Hematopoietic multipotent progenitor cell treated with erythropoietin and hydrocortisone succinate and interleukin-3 and kit ligand, for 6 days (in vitro differentiated cells): ENCODE measurements around the gene MRPS25.

Experiments used
- DNase-seq: peaks from one replicate; pipeline ENCODE4 v3.0.0-alpha.2; 2015

Gene MRPS25

DNA sequence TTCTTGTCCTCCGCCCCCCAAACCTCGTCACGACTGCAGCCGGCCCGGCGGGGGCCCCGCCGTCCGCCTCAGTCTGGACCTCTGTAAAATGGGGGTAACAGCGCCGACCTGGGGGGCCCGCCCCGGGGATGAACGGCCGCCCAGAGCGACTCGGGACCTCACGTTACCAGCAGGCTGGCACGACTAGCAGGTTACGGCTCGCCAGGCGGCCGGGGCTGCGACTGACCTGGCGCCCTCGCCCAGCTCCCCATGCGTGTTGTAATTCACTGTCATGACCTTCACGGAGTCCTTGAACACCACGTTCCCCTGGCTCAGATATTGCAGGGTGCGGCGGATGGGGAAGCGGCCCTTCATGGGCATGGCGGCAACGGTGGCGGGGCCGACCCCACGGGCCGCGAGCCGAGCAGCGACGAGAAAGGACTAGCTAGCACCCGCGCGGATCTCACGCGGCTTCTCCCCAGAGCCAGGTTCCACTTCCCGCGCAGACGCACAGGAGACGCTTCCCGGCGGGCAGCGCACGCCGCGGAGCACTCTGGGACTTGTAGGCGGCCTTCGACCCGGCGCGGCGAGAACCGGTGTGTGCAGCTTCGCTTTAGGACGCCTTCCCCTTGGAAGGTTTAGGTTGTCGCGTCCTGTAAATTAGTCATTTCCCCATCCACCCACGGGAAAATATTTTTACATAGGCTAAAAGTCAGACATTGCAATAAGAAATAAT lies at the start of gene MRPS25:
Gene MRPS25 (minus strand): TSS at position 481 of the 715 bp plus-strand sequence. CDS start 121 bp downstream, at position 360.
- DNase-seq = peak; percentile 95

DNA sequence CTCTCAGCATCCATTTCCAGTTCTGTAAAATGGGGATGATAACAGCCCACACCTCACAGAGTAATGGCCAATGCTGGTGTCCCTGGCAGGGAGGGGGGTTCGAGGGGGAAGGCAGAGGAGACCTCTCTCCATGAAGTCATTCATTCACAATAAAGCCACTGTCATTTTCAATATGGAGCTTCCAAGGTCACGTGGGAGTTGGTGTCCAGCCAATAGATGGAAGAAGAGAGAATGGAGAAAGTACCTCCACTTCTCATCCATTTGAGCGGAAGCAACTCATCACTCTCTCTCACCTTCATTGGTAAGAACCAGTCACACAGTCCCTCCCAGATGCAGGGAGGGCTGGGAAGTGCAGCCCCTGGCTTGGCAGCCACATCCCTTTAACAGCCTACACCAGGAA lies 48.8 kb upstream of the MRPS25 start:
- DNase-seq = no peak

DNA sequence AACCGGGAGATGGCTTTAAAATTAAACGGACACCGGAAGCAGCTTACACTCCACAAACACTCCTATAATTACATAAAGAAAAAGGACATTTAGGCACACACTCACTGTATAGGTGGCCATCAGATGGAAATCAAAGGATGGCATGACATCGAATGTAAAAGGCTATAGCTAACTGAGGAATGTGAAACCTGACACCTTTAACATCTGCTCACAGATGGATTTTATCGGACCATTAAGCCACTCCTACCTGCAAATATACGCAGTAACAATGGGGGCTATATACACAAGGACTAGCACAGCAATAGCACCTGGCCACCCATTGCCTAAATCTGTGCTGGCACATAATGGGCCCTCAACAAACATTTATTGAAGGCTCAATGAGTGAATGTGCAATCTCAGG lies 48.4 kb upstream of the MRPS25 start:
- no peak for DNase-seq

DNA sequence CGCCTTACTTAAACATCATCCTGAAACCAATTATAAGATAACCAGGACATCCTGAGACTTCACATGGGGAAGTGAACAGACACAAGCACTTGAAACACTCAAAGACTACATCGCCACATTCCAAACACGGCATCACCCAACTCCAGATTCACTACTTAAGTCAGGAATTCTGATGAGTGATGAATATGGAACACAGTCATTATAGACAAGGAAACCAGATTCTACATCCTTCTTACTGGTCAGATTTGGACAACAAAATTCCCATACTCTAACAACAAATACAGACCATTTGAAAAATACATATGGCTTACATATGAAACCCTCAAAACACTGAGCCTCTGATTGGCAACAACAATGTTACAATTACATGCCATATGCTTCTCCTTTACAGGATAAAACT lies 46.9 kb upstream of the MRPS25 start:
- DNase-seq = no peak

DNA sequence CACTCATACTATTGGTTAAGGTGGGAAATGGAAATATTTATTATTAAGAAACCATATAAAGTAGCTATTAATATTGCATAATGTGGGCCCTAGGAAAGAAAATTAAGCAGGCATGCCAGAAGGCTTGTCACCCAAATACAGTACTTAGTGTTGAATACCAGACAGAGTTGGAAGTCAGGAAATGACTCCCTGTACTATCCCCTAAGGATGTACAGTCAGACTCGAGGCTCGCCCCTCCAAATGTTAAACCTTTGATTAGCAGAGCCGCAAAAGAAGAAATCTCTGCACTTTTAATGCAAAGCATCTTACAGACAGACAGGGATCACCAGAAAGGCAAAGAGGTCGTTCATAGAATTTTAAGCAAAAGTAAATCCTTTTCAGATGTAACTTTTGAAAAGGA lies 45.1 kb upstream of the MRPS25 start:
- no peak for DNase-seq

DNA sequence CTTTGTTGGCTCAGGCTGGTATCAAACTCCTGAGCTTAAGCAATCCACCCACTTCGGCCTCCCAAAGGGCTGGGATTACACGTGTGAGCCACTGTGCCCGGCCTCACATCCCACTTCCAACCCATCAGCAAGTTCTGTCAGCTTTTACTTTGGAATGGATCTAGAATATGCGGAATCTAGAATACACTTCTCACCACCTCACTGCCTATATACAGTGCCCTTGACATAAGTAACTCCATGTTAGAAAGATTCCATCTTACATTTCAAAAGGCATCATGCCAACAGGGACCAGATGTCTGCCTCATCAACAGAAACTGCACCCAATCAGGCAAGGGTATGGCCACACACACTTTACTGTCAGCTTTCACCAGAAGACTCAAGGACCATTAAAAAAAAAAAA lies 43.8 kb upstream of the MRPS25 start:
- DNase-seq = no peak

DNA sequence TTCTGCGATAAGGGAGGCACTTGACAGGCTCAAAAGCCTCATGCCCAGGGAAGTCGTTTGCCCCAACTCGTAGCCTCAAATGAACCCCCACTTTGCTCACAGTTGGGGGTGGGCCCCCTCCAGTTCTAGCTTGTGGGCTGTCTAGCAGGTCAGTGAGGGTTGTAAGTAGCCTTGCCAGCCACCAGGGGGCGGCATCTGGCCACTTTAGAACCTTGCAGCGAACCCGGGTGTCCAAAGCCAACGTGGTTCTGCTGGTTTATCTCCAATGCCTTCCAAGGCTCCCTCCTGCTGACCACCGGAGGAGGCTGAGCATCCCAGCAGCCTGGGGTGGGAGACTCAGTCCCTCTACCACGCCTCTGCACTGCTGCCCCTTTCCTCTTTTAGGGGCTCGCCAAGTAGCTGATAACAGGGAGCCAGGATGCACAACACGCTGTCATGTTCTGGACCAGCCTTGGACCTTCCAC lies 43.0 kb upstream of the MRPS25 start:
- peak; percentile 84 for DNase-seq

DNA sequence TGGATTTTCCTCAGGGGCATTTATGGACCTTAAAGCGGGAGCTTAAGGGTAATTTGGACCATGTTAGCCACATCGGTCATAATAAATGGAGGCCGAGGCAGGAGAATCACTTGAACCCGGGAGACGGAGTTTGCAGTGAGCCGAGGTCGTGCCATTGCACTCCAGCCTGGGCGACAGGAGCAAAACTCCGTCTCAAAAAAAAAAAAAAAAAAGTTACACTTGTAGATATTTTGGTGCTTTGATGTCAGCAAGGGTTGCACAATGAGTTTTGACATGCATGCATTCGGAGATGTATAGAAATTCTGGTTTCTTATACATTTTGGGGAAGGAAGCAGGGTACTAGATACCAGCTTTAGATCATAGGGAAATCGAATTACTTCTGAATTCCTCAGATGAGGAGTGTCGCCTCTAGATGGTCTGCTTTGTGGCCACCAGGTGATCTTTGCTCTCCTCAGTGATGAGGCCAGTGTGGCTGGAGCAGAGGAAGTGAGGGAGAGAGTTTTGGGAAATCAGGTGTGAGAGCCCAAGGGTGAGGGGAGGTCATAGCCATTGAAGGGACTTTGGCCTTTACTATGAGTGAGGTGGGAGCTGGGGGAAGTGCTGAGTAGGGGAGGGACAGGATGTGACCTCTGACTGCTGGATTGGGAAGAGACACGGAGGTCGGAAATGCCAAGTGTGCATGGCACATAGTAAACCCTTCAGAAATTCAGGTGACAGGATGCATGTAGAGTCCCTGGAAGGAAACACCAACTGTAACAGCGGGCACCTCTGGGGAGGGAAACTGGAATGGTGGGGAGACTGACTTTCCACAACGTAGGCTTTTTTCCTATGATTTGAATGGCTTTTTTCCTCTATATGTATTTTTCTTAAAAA lies 42.2 kb upstream of the MRPS25 start:
- no peak for DNase-seq

DNA sequence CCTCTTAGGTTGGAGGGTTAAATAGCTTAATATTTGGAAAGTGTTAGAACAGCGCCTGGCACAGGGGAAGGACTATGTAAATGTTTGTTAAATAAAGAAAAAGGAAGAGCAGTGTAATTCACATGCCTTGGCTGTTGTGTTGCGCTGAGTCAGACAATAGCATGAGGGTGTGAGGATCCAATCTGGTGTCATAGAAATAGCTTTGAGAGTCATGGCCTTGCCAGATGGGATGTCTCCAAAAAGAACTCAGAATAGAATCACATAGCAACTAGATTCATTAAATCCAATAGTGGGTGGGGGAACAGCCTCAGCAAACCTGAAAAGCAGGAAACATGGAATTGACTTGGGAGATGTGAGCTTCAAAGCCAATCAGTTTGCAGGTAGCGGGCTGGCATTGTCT lies 37.7 kb upstream of the MRPS25 start:
- no peak for DNase-seq

DNA sequence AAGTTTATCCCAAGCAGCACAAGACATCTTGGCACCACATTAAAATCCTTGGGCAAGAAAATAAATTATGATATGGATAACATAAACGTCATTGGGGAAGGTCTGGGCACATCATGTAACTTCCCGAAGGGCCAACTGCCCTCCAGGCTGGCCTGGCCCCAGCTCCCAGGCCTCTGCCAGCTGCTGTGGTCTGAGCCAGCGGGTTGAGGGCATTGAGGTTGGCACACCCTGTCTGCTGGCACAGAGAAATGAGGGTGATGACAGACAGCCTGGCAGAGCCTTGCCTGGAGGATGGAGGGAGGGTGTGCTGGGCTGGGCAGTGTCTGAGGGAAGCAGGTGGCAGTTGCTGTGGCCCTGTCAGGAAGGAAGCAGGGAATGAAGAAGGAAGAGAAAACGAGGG lies 37.1 kb upstream of the MRPS25 start:
- peak; percentile 43 for DNase-seq

DNA sequence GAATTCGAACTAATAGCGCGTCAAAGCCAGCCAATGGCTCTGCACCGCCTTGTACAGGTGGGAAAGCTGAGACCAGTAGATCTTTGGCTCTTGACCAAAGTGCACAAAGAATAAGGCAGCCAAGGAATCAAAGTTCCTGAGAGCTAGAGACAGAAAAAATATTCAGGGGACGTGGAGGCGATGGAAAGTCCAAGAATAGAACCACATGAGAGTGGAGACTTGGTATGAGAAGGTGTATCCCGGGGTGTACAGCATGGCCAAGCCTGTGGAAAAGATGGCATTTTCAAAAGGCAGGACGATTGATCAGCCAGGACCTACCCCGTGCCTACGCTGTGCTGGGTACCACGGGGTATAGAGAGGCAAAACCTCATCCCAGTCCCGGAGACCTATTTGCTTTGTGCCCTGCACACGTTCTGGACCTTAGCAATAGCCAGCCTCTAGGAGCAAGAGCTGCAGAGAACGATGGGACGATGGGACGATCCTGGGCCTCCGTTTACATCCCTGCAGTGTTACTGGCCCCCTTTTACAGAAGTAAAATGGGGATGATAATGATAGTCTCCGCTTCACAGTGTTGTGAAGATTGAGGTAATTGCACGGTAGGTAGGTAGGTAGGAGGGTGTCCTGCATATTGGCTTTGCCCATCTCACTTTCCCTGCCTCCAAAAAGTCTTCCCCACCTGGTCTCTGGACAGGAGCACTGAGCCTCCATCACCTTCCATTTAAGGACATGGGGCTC lies 34.4 kb upstream of the MRPS25 start:
- DNase-seq = no peak

DNA sequence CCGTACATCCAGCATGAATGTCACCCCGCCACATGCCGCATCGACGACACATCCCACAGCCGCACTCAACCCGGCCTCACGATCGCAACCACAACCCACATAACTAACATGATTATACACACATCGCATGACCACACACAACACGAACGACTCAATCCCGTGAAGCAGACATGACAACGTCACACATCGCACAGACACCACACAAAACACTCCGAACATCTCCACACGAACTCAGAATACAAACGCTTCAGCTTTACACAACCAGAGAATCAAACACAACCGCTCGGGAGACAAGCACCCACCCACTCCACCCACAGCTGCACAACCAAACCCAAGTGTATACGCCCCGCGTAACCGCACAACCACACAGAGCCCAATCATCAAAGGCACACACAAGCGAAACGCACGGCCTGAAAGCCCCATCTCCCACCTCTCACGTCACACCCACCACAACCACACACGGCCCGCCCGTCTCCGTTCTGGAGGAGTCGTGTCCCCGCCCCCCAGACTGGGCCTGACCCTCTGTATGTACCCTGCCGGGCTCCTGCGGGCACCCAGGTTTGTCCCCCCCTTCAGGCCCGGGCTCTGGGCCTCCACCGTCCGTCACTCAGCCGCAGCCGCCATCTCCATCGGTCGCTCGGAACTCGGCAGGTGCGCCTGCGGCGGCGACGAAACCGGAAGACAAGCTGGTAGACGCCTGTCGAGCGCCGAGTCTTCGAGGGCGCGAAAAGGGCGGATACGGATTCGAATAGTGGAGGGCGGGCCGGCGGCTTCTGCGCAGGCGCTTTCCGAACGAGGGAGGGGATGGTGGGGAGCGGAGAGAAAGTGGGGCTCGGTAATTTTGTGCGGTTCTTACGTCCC lies 33.6 kb upstream of the MRPS25 start, which contains the start of gene RBSN:
Gene RBSN (minus strand): TSS at position 646 of the 861 bp plus-strand sequence. CDS start 3,028 bp downstream, outside the sequence.
- DNase-seq = peak; percentile 98

DNA sequence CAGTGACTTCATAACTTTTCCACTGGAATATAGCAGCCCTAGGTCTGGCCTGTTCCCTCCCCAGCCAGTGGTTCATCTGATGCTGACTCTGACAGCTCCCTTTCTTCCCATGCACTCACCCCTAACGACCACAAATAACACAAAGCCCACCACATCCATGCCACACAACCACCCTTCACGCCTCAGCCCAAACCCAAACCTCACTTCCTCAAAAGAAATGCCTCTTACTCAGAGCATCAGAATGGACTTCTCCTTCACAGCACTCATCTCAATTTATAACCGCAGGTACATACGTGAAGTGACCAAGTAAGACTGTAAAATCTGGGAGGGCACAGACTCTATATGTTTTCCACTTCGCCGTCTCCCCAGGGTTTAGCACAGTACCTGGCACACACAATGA lies 32.8 kb upstream of the MRPS25 start:
- peak; percentile 42 for DNase-seq

DNA sequence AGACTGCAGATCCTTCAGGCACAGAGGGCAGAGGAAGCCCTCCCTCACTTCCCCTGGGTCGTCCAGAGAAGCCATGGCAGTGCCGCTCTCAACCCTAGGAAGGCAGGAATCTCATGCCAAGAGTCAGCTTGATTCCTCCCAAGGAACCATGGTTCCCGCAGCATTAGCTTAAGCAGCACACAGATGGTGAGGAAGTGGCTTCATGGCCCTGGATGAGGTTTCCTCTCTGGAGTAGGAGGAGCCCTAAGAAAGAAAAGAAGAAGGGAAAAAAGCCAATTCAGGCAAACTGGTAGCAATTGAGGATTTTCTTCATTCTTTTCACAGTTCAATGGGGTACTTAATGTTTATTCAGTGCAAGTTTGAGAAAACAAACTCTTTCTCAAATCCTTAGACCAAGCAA lies 30.9 kb upstream of the MRPS25 start:
- no peak for DNase-seq

DNA sequence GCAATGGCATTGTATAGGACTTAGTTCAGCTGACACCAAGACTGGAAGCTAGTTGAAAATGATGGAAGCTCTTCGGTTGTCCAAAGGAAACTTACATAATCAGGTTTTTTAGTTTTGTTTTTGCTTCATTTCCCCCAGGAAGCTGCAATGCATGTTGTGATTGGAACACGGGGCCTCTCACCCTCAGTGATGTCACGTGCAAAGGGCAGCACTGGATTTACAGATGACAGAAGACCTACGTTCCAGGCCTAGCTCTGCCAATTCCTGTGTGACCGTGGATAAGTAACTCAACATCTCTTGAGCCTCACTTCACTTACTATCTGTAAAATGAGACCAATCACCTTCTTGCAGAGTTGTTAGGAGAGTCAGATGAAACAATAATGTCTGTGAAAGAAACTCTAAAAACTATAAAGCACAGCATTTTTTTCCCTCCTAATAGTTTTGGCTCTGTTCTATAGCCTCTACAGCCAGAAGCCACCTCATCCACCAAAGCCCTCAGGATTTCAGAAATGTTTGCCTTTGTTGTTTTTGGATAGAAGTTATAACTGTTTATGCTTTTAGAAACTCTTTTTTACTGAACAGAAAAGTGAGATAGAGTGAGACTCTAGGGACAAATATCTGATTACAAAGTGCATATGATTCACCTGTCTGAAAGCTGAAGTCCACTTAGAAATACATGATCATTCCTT lies 29.2 kb upstream of the MRPS25 start:
- DNase-seq = no peak

DNA sequence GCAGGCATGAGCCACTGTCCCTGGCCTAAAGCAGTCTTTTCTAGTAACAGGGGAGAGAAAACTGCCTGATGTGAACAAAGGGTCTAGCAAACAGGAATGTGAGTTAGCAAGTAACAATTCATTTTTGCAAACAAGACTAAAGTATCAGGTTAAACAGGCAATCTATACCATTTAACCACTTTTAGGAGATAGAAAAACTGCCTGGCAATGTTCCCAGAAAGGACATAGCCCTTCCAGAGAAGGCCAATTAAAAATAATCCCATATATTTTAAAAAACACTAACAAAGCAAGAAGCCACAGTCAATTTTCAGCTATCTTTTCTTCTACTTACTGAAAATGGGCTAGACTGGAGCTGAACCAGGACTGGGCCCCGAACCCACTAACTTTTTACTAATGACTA lies 27.6 kb upstream of the MRPS25 start:
- peak; percentile 78 for DNase-seq

DNA sequence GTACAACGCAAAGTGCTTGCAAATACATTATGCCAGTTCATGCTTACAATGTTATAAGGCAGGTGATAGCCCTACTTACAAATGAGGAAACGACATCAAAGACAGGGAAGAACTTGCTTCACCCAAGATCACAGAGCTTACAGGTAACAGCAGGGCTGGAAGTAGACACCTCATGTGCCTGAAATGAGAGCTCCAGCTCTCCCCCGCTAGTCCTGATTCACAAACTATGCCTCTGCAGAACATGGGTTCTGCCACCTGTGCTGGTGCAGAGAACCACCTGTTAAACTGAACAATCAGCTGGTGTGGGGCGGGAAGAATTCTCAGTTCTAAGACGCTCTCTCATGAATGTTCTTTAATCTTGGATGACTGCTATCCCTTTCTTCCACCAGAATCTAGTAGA lies 26.5 kb upstream of the MRPS25 start:
- no peak for DNase-seq

DNA sequence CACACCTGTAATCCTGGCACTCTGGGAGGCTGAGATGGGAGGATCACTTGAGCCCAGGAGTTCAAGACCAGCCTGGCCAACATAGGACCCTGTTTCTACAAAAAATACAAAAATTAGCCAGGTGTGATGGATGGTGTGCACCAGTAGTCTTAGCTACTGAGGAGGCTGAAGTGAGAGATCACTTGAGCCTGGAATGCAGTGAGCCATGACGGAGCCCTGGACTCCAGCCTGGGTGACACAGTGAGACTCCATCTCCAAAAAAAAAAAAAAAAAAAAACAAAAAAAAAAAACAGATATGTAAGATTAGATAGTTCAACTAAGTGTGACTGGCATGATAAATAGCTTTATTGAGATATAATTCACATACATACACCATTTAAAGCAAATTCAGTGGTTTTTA lies 24.1 kb upstream of the MRPS25 start:
- DNase-seq = no peak

DNA sequence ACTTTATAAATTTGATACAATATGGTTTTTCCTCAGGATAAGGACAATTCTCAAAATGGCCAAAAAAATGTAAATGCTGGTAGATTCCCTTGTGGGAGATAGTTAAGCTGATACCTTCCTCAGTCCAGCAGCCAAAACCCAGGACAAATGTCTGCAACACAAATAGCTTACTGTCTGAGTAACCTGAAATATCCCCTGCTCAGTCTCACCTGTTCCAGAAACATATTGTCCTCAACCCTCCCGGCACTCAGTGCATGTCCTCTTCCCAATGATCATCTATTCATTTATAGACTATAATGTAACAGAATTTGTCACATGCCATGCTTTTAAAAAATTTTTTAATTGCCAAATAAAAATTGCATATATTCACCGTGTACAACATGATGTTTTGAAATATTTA lies 21.6 kb upstream of the MRPS25 start:
- no peak for DNase-seq

DNA sequence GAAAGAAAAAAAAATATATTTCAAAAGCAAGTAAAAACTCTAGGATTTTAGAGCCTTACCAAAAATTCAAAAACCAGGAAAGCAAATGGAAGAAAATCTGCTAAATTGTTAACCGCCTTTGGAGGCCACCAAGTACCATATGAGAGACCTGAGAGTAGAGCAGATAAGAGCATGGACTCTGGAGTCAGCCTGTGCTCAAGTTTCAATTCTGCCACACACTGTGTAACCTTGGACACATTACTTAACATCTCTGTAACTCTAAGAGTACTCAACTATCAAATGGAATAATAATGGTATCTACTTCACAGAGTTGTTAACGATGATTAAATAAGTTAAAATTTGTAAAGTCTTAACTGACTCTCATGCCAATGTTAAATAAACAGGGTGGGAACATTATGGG lies 21.1 kb upstream of the MRPS25 start:
- no peak for DNase-seq

DNA sequence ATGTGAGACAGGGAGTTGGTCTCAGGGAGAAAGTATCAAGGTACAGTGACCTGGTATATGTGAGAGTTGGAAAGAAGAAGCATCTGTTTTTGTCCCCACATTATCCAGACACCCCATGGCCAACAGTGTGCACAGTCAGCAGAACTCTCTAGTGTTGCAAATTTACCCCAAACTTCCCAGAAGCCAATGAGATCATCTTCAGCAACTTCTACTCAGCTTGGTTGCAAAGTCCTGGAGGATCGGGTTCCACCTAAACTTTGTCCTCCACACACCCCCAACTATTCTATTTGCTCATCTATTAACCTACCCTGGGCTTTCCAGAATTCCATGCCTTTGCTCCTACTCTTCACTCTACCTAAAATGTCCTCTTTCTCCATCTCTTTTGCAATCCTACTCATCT lies 18.1 kb upstream of the MRPS25 start:
- DNase-seq = no peak
